NCI-H2196 (cell line): ENCODE measurements around the gene HNRNPR.
A peak's percentile ranks its signal among the peaks of the same experiment; 100 is the strongest.

Experiments used
- DNase-seq: peaks from one replicate; lab custom pipeline; 2025; ENCODE audit not compliant: unreplicated experiment; lab: John Stamatoyannopoulos, UW

HNRNPR gene

DNA sequence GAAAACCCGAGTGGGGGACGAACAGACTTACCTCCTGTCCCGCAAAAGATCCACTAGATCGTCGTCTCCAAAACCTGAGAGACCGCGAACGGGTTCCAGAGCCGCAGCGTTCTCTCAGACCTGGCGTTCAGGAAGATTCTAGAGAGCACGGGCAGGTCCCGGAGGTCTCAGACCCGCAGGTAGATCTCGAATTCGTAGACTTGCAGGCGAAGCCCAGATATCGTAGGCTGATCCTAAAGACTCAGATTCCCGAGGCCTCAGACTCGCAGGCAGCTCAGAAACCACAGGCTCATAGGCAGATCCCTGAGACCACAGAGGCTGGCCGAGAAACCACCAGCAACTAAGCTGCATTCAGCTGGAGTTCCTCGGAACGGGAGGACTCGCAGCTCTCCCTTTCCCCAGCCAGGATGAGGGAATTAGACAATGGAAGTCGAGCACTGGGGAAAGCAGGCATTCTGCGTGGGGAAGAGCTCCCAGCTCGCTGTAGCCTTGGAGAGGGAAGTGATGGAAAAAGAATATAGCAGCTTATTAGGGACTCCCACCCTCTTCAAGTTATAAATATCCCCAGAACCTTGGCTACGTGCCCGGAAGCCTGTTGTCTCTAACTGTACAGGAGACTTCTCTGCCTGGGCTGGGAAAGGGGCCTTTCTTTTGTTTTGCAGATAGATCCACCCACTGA is 25.4 kb upstream of the HNRNPR start, which contains the start of gene ZNF436:
TSS of gene ZNF436 (minus strand) at position 502 of the 679 bp plus-strand sequence. CDS start 1,831 bp downstream, outside the sequence.
- peak; percentile 67 for DNase-seq

DNA sequence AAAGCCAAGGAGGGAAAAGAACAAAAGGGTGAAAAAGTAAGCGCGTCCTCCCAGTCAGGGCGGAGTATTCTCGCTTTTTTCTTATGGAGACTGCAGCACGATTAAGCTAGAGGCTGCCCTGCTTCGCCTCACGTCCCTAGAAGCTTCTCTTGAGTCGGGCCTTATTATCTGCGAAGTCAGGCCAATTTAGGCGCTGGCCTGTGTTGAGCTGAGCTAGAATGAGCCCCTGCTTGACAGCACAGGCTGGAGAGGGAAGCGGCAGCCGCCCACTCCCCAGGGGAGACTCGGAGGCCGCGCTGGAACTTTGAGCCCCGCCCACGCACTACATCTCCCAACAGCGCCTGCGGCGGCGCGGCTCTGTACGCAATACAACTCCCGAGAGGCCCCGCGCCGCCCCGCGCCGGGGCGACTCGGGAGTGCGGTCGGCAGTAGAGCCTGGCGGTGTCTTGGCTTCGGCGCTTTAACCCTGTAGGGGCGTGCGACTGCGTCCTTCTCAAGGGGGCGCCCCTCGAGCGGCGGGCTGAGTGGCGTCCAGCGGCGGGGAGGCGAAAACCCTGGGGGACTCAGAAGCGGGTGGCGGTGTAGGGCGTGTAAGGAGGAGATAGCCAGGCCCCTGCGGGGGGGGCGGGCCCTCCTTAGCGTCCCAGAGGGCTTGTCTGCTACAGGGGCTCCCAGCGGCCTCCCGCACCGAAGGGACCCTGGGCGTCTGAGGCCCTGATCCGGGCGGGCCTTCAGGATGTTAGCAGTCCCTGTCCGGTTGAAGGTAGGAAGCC is 24.7 kb upstream of the HNRNPR start:
- peak; percentile 92 for DNase-seq

DNA sequence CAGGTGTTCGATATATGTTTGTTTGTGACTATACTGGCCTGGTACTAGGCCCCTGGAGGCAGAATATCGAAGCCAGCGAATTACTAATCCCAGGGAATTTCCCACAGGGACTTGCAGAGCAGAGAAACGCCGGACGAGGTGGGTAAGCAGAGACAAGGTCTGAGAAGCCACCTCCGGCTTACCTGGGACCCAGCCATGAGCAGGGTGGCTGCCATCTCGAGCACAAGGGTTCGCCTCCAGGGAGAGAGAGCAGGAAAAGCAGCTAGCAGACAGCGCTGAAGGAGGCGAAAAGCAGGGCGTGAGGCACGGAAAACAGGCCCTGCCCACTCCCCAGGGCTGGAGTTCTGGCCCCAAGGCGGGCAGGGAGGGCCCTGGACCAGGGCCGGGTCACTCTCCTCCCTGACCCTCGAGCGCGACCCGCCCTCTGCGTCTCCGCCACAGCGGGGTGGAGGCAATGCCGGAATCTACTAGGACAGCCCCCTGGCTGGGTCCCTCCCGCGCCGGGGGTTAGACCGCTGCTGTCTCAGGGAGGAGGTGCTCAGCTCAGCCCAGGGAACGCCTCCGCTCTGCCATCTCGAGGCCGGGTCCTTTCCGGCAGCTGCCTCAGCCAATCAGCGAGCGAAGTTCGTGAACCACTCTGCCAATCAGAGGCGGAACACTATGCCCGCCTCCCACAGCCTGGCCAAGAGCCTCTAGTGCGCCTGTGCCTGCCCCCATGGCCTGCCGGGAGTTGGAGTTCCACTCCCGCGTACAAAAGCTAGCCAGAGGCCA is 23.9 kb upstream of the HNRNPR start:
- peak; percentile 98 for DNase-seq

DNA sequence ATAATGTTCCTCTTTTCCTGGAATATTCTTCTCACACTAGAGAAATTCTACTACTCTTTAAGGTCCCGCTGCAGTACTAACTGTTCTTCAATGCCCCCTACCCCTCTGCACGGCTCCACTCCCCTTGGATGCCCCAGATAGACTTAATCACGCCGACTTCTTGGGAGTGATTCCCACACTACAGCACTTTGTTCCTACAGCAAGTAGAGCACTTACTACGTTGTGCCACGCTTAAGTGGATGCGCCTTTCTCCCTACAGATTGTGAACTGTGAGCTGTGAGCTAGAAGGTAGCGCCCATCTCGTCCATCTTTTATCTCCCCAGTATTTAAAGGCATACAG is 23.3 kb upstream of the HNRNPR start:
- DNase-seq = peak; percentile 30

DNA sequence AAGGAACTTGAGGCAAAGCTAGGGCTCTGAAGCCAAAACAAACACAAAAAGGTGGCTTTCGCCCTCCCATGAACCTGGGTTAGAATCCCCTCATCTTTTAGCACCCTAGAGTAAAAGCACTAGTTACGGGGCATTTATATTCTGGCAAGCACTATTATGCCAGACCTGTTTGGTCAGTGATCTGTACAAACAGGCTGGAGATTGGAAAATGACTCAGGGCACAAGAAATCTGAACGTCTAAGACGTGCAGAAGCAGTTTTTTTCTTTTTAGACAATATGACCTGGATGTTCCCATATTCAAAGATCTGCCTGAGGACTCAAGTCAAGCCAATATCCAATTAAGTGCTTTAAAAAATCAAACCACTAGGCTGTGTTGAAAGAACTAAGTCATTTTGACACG is 22.5 kb upstream of the HNRNPR start:
- DNase-seq = no peak

DNA sequence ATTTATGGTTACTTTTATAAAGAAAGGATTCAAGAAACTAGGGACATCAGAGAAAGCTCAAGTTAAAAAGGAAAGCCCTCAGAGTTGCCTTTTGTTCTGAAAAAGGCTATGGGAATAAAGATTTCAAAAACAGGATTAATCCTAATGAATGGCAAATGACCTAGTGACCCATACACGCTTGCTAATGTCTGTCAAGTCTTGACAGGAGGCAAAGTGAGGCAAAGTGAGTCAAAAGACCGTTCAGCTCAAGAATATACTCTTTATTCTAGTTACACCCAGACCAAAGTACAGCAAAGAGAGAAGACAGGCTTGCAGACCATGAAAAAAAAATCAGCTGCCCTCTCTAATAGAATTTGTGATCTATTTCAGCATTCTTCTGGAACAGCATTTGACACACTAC is 22.1 kb upstream of the HNRNPR start:
- DNase-seq = no peak

DNA sequence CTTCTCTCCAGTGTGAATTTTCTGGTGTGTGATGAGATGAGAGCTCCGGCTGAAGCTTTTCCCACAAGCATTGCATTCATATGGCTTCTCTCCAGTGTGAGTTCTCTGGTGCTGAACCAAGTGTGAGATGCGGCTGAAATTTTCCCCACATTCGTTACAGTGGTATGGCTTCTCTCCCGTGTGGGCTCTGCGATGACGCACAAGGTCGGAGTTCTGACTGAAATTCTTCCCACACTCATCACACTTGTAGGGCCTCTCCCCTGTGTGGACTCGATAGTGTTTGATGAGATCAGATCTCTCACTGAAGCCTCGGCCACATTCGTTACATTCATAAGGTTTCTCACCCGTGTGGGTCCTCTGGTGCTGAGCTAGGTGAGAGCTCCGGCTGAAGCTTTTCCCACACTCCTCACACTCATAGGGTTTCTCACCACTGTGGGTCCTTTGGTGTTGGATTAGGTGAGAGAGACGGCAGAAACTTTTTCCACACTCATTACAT is 18.2 kb upstream of the HNRNPR start:
- DNase-seq = no peak

DNA sequence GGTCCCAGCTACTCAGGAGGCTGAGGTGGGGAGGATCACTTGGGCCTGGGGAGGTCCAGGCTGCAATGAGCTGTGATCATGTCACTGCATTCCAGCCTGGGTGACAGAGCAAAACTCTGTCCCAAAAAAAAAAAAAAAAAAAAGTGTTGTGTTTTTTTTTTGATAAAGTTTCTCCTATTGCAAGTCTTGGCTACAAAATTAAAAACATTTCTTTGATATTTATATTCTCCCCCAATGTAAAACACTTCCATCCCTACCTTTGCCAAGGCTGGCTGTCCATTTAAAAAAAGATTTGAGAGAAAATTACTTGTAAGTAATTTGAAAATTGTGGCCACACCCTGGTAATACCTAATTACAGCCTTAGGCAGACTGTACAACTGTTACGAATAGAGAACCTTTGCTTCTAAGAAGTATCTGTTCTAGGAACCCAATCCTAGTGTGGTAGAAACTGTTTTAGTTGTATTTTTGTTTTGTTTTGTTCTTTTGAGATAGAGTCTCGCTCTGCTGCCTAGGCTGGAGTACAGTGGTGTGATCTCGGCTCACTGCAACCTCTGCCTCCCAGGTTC is 14.3 kb upstream of the HNRNPR start:
- no peak for DNase-seq

DNA sequence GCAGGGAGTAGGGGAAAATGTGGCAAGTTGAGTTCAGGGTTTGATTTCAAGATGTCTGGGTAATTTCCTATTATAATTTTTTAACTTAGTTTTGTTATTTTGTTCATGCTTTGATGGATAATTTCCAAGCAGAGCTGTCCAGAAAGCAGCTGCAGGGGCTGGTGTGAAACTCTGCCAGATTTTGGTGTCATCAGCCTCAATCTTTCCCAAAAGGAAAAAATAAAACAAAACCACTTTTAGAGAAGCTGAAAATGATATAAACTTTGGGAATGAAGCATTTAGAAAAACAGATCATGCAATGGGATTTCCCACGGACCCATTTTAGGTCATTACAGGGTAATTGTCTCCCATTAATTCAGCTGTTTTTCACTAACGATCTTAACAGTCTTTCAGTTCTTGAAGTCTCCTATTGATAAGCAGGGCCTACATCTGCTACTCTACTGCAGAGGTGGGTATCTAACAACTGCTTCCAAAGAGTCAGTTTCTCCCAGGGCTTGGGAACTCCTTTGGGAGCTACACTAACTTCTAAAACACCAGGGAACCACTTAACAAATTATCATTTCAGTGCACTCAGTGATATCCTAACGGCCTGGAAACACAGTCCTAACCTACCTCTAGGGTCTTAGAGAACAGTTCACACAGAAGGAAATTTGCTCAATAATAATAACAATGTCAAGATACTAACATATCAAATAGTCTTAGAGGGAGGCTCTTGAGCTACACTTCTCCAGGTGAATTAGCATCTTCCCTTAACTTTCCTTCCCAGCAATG is 13.2 kb upstream of the HNRNPR start:
- no peak for DNase-seq

DNA sequence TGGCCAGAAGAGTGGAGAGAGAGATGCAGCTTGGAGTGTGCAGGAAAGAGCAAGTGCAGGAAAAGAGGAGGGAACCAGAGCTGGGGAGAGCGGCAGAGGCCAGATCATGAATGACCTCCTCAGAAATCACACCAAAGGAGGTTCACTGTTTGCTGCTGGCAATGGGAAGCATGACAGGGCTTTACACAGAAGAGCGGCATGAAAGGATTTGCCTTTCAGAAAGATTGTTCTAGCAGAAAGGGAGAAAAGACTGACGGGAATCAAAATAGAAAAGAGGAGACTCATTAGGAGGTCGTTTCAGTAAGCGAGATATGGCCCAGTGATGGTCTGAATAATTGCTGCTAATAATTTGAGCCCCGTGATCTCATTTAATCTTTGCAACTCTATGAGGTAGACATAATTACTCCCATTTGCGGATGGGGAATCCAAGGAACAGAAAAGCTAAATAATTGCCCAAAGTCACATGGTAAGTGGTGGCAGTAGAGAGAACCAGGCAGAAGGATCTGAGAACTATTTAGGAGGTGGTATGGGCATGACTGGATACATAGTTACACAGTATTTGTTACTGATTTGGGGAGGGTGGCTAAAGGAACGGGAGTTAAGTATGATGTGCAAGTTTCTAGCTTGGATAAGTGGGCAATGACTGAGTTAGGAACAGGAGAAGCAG is 12.5 kb upstream of the HNRNPR start:
- no peak for DNase-seq

DNA sequence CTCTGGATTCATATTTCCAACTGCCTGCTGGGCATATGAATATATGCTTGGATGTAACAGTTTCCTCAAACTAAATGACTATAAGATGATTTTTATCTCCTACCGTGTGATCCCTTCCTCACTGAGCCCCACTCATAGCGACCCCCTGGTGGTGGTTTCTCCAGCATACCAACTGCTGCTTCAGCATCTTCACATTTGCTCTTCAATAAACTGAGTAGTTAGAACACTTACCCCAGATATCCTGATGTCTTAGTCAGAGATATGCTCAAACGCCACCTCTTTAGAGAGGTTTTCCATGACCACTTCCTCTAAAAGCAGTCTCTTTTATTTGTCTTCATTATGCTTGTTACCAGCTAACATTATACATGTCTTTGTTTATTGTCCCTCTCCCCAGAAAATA is 10.2 kb upstream of the HNRNPR start:
- DNase-seq = no peak

DNA sequence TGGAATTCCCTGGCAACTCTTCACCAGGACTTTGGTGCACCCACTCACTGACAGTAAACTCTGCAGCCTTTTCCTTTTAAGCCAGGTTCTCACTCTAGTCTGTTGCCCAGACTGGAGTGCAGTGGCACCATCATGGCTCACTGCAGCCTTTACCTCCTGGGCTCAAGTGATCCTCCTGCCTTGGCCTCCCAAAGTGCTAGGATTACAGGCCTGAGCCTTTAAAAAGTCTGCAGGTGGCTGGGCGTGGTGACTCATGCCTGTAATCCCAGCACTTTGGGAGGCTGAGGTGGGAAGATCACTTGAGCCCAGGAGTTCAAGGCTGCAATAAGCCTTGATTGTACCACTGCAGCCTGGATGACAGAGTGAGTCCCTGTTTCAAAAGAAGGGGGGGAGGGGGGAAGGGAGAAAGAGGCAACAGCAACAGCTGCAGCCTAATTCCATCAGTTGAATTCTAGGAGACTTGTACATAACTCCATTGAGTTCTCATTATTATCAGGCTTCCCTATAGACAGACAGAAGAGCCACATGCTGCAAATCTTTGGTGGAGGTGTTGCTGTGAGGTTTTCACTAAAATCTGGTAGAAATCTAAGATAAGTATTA is 8.1 kb upstream of the HNRNPR start:
- no peak for DNase-seq

DNA sequence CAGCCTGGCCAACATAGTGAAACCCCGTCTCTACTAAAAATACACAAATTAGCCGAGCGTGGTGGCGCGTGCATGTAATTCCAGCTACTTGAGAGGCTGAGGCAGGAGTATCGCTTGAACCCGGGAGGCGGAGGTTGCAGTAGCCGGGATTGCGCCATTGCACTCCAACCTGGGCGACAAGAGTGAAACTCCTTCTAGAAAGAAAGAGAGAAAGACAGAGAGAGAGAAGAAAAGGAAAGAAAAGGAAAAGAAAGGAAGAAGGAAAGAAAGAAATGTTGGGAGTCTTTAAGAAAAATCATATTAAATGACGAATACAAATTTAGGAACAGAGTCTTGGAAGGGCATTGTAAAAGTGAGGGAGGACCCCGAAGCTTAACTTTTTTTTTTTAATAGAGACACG is 1.8 kb upstream of the HNRNPR start:
- DNase-seq = no peak

DNA sequence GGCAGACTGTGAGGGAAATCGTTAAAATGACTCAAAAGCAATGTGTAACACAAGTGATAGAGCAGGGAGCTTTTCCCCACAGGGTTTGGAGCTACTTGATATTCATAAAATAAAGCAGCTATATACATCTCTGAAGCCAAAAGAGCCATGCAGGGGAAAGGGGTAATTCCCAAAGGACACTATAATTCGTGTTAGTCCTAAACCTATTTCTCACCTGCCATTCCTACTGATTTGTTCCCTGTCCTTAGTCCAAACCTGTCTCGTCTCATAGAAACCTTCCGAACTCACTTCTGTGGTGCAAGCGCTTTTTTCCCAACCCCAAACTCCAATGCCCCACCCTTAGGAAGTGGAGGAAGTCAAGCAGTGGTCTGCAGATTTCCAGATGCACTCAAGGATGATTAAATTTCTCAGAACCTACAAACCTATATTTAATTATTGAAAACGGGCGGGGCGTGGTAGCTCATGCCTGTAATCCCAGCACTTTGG is 946 bp upstream of the HNRNPR start:
- DNase-seq = no peak

DNA sequence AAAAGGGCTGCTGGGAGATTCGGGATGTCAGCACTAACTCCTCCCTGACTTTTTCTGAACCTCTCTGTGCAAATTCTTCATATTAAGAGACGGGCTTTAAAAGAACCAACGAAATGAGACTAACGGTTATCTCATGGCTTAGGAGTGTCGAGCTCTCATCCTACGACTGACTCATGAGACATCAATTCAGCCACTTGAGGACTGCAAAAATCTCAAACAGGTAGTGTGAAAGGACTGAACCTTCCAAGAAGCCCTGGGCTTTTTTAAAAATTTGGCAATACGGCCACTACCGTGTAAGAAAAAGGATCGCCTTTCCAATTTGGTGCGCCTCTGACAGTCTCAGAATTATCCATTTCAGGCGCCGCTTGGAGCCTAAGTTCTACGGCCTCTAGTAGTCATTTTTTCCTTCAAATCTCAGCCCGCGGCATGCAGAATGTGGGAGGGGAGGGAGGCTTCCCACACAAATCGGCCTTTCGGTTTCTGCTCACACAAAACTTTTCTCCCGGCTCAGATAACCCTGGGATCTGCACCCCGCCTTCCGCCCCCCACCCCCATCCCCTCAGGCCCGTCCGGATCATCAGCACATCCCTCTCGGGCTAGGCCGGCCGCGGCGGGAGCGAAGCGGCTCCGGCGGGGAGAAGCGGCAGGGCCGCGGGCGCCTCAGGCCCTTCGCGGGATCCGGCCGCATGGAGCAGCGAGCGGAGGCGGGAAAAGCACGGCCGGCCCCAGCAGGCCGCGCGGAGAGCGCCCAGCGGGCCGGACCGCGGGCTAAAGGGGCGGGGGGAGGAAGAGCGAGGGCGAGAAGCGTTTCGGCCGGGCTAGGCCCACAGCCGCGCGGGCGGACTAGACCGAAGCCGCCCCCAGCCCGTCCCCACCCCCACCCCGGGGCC is 618 bp downstream of the HNRNPR start:
- peak; percentile 65 for DNase-seq

DNA sequence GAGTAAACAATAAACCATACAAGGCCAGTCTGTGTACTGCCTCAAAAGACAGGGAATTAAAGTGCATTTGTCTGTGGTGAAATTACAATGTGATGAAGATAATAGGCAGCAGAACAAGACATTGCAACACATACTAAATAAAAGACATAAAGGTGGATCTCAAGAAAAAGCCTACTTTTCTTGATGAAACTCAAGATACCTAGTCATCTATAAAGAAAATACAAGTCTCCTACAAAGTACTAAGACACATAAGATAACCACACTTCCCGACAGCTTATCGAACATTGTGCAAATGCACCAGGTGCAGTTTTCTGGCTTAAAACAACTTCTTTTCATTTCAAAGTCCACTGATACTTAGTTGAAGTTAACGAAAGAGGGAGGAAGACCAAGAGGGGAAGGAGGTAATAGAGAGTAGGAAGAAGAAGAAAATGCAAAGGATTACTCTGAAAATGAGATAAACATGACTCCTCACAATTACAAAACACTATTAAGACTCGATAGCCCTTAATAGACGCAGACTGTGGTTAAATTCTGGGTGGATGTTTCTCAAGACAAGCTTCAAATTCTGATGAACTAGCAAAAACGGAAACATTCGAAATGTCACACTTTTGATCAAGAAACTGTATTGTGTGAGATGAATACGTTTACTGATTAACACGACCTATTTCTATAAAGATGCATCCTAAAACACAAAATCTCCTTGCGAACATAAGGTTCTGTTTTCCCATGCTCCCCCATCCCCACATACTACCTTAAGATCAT is 2.0 kb downstream of the HNRNPR start:
- no peak for DNase-seq

DNA sequence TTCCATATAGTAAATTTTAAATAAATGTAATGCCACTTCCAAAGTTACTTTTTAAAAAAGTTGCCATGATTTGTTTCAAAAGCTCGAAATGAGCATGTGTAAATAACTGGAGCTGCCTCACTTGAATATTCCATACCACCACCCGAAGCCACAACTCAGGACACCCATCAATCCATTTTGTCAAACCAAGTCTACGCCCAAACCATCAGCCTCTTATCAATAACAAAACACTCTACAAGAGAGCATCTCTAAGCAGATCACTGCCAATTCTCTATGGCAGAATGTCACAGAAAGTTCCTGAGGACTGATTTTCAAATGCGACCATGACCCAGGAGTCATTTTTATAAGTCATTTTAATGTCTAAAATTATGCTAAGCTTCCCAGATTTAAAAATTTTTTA is 4.5 kb downstream of the HNRNPR start:
- DNase-seq = no peak

DNA sequence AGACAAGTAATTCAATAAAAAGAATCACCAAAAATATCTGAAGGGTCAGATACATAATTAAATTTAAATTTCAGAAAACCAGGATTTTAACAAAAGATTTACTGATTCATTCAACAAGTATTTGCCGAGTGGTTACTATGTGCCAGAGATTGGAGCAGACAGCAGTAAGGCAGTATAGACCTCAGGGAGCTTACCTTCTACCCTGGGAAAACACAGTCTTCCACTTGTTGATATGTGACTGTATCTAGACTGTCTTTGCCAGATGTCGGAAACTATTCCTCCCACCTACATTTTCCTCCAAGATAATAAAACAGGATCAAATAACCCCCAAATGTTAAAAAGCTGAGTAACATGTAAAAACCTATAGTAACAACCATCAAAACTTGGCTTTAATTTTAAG is 6.2 kb downstream of the HNRNPR start:
- DNase-seq = no peak
